Measurements from ENCODE around the gene PRSS53.

PRSS53 gene

DNA sequence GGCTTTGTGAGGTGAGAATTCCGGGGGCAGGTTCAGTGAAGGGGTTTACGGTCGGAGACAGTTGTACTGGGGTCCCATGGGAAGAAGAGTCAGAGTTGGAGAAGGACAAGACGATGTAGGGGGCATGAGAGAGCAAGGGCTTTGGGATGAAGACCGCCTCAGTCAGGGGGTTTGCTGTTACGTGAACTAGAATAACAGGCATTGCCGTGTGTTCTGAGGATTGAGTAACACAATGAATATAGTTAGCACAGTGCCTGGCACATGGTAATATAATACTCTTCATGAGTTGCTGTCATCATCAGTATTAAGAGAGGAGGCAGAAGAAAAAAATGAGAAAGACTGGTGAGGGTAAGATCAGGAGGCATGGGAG lies 13.9 kb downstream of the PRSS53 start:
- Mint-ChIP-seq H3K27me3 (ENCODE audit: low read depth, poor library complexity) (peaks cover 3% of the 10 kb centered on the region), H3K4me3 (peak overlapping the region; percentile 97), H3K27ac (peak overlapping the region; percentile 93), H3K9me3 (no peaks in the 10 kb centered on the region), H3K4me1 (peaks cover 25% of the 10 kb centered on the region), H3K36me3 (ENCODE audit: low read depth) (peaks cover 26% of the 10 kb centered on the region)
- TF ChIP-seq, protein P1, sequence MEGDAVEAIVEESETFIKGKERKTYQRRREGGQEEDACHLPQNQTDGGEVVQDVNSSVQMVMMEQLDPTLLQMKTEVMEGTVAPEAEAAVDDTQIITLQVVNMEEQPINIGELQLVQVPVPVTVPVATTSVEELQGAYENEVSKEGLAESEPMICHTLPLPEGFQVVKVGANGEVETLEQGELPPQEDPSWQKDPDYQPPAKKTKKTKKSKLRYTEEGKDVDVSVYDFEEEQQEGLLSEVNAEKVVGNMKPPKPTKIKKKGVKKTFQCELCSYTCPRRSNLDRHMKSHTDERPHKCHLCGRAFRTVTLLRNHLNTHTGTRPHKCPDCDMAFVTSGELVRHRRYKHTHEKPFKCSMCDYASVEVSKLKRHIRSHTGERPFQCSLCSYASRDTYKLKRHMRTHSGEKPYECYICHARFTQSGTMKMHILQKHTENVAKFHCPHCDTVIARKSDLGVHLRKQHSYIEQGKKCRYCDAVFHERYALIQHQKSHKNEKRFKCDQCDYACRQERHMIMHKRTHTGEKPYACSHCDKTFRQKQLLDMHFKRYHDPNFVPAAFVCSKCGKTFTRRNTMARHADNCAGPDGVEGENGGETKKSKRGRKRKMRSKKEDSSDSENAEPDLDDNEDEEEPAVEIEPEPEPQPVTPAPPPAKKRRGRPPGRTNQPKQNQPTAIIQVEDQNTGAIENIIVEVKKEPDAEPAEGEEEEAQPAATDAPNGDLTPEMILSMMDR (IDR thresholded peaks at IDR 0.05), result no peak
- DNase-seq, result no peak

DNA sequence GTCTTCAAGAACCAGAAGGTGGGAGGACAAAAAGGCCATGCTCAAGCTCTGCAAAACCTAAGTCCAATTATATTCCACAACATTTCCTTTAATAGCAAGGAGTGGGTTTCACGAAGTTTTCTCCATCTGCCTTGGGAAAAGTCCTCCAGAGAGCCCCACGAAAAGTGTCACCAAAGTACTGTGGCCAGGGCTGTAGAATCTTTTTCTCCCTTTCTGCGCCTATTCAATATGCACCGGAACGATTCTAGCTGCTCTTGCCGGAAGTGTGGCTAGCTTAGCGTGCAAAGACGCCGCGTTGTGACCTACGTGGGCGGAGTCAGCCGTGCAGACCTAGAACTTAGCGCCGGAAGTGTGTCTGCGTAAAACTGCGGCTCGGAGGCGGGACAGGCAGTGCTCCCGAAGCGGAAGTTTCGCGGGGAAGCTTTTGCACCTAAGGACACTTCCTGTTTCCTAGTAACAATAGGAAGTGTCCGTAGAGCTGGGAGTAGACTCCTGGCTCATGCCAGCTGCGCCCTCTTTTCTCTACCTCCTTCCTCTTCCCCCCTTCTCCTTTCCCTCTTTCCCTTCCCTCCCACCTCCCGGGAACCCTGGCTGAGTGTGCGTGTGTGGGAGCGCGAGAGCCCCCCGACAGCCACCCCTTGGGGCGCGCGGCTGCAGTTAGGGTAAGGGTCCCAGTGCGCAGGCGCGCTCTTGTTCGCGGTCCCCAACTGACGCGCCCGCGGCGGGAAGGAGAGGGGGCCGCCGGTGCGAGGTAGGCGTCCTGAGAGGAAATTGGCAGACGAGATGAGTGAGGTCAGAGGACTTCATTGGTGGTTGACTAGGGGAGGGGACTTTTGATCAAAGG lies 14.6 kb downstream of the PRSS53 start, which contains the start of the genes ZNF646 and ZNF668:
Gene ZNF646, plus strand, starts transcription at position 453 of the 844 bp plus-strand sequence. CDS start 1,903 bp downstream, outside the sequence.
Gene ZNF668, minus strand, starts transcription at position 271 of the 844 bp plus-strand sequence. CDS start 9,781 bp downstream, outside the sequence.
- Mint-ChIP-seq H3K27ac (peak within 1 kb of the TSS; percentile 93), H3K4me3 (peak within 1 kb of the TSS; percentile 97), H3K9me3 (no peaks in the 10 kb centered on the region), H3K36me3 (ENCODE audit: low read depth) (peaks cover 24% of the 10 kb centered on the region), H3K4me1 (peaks cover 28% of the 10 kb centered on the region), H3K27me3 (ENCODE audit: low read depth, poor library complexity) (peaks cover 3% of the 10 kb centered on the region)
- peak; percentile 95 for DNase-seq
- TF ChIP-seq, protein P1 (IDR thresholded peaks at IDR 0.05), result no peak

DNA sequence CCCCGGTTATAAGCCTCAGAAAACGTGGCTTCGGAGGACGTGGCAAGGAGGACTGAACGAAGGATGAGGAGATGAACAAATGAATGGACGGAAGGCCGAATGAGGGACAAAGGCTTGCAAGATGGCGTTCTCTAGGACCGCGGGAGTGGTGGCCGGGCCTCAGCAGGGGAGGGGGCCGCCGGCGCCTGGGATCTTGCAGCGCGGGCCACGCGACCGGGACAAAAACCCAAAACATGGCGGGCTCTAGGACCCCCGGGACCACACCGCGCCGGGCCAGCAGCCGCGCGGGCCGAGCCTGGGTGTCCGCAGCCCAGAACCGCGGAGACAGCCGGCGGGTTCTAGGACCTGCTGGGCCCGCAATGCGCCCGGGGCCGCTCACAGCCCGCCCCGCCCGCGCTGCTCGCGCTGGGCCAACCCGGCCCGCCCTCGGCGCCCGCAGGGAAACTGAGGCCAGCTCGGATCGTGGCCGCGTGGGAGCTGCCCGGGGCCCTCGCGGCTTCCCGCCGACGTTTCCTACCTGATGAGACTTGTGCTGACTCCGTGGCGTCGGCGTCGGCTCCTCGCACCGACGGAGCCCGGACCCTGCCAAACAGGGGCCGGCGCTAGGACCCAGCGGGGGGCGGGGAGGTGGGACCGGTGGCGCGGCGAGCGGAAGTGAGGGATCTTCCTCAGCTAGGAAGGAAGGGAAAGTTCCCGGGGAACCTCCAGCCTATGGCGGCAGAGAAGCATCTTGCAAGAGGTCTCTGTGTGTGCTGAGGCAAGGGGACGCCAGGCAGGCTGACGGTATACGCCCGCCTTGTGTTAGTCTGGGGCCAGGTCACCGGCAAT lies 15.4 kb downstream of the PRSS53 start:
- peaks cover 3% of the 10 kb centered on the region for H3K27me3 Mint-ChIP-seq (ENCODE audit: low read depth, poor library complexity)
- peaks cover 20% of the 10 kb centered on the region for H3K36me3 Mint-ChIP-seq (ENCODE audit: low read depth)
- H3K4me1 Mint-ChIP-seq, result peaks cover 32% of the 10 kb centered on the region
- TF ChIP-seq, protein P1 (IDR thresholded peaks at IDR 0.05), result no peak
- H3K9me3 Mint-ChIP-seq, result no peaks in the 10 kb centered on the region
- peak overlapping the region; percentile 93 for H3K27ac Mint-ChIP-seq
- peak overlapping the region; percentile 97 for H3K4me3 Mint-ChIP-seq
- peak; percentile 93 for DNase-seq

DNA sequence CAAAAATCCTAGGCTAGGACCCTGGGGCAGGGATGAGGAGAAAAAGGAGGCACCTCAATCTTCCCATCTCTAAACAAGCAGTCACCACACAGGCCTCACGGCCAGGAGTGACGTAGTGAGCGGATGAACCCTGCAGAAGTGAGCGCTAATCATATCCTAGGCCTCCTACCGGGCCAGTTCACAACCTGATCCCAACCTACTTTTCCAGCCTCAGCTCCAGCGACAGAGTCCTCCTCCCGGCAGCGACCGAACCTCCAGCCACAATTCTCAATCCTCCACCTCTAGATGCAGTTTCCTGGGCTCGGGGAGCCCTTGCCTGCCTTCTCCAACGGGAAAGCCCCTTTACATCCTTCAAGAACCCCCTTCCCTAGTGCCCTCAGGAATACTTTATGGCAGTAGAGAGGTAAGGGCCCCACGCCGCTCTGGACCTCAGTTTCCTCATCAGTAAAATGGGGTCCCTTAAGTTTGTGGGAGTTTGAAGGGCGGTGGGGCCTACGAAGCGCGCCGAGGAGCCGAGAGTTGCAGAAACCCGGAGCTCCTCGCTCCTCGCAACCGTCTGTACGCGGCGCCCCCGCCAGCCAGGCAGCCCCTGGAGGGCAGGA lies 16.1 kb downstream of the PRSS53 start:
- TF ChIP-seq, protein P1 (IDR thresholded peaks at IDR 0.05), result no peak
- Mint-ChIP-seq H3K27me3 (ENCODE audit: low read depth, poor library complexity) (peaks cover 3% of the 10 kb centered on the region), H3K4me1 (peaks cover 32% of the 10 kb centered on the region), H3K36me3 (ENCODE audit: low read depth) (peaks cover 13% of the 10 kb centered on the region), H3K9me3 (no peaks in the 10 kb centered on the region), H3K4me3 (peak overlapping the region; percentile 94), H3K27ac (peak overlapping the region; percentile 91)
- peak; percentile 23 for DNase-seq

DNA sequence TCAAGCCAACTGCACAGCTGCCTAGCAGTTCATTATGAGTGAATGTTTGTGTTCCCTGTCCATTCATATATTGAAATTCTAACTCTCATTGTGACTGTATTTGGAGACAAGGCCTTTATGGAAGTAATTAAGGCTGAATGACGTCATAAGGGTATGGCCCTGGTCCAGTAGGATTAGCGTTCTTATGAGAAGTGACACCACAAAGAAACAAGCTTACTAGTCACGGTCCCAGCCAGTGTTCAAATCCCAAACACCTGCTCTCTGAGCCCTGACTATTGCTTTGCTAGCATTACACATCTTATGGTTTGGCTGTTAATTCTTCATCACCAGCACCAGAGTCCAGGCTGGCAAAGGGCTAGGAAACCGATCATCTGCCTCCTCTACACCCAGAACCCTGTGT lies 16.9 kb downstream of the PRSS53 start:
- H3K27me3 Mint-ChIP-seq (ENCODE audit: low read depth, poor library complexity), result peaks cover 3% of the 10 kb centered on the region
- H3K27ac Mint-ChIP-seq, result no peak overlapping the region
- peaks cover 11% of the 10 kb centered on the region for H3K36me3 Mint-ChIP-seq (ENCODE audit: low read depth)
- no peak for DNase-seq
- TF ChIP-seq, protein P1 (IDR thresholded peaks at IDR 0.05), result no peak
- H3K9me3 Mint-ChIP-seq, result no peaks in the 10 kb centered on the region
- peak overlapping the region; percentile 94 for H3K4me3 Mint-ChIP-seq
- H3K4me1 Mint-ChIP-seq, result peaks cover 32% of the 10 kb centered on the region

Data from nephron progenitor cell (in vitro differentiated cells).